ENCODE data around the gene AK5.

The AK5 gene

GRCh38 chr1:77288275-77288674 is 6.5 kb downstream of the AK5 start:
- DNase-seq = no peak

- DNase-seq = no peak
Observed at GRCh38 chr1:77290576-77290975, 8.8 kb downstream of the AK5 start.

GRCh38 chr1:77292551-77292950 is 10.7 kb downstream of the AK5 start:
- DNase-seq = no peak

GRCh38 chr1:77300566-77300965 is 18.7 kb downstream of the AK5 start:
- no peak for DNase-seq

GRCh38 chr1:77303387-77303786 is 21.6 kb downstream of the AK5 start:
- DNase-seq = no peak

- DNase-seq = peak; percentile 41
Observed at GRCh38 chr1:77308889-77309621, 27.2 kb downstream of the AK5 start.

GRCh38 chr1:77310924-77311323 is 29.1 kb downstream of the AK5 start:
- peak; percentile 67 for DNase-seq

GRCh38 chr1:77312364-77312763 is 30.5 kb downstream of the AK5 start:
- peak; percentile 36 for DNase-seq

- peak; percentile 77 for DNase-seq
Observed at GRCh38 chr1:77313491-77313890, 31.7 kb downstream of the AK5 start.

- no peak for DNase-seq
Observed at GRCh38 chr1:77316006-77316405, 34.2 kb downstream of the AK5 start.

GRCh38 chr1:77316966-77317365 is 35.1 kb downstream of the AK5 start:
- no peak for DNase-seq

GRCh38 chr1:77319036-77319705 is 37.4 kb downstream of the AK5 start:
- DNase-seq = no peak

GRCh38 chr1:77322061-77322900 is 40.5 kb downstream of the AK5 start:
- DNase-seq = peak; percentile 59

- DNase-seq = no peak
Observed at GRCh38 chr1:77333501-77333900, 51.7 kb downstream of the AK5 start.

- no peak for DNase-seq
Observed at GRCh38 chr1:77336729-77337128, 54.9 kb downstream of the AK5 start.

- DNase-seq = no peak
Observed at GRCh38 chr1:77339326-77339725, 57.5 kb downstream of the AK5 start.

- DNase-seq = no peak
Observed at GRCh38 chr1:77341195-77341594, 59.4 kb downstream of the AK5 start.

GRCh38 chr1:77342745-77343144 is 60.9 kb downstream of the AK5 start:
- no peak for DNase-seq

GRCh38 chr1:77347646-77348045 is 65.8 kb downstream of the AK5 start:
- peak; percentile 80 for DNase-seq

GRCh38 chr1:77348549-77348948 is 66.7 kb downstream of the AK5 start:
- peak; percentile 42 for DNase-seq

- DNase-seq = peak; percentile 32
Observed at GRCh38 chr1:77349275-77349674, 67.5 kb downstream of the AK5 start.

GRCh38 chr1:77350012-77350770 is 68.4 kb downstream of the AK5 start:
- DNase-seq = peak; percentile 78

- DNase-seq = no peak
Observed at GRCh38 chr1:77354536-77354935, 72.7 kb downstream of the AK5 start.
